H7 (cell line): Measurements from ENCODE around the gene MAPK1. TPM values are rescaled to one million over a fixed set of nuclear protein-coding genes. Genes with fewer than 3 reads are reported as not detected.
A peak's percentile ranks its signal among the peaks of the same experiment; 100 is the strongest.
"Not testable (repeated sequence)": the region's sequence is repeated elsewhere in the genome, so short reads cannot be mapped to it uniquely, and the experiment has no call there.

Experiments
- DNase-seq: peaks from one replicate; pipeline ENCODE4 v3.0.0; 2012
- H3K27me3 ChIP-seq: 2 replicates; pipeline ENCODE4 v1.6.0; 2011; ENCODE audit warnings: mild to moderate bottlenecking, low read length; ENCODE audit not compliant: control insufficient read depth, insufficient read depth
- H3K36me3 ChIP-seq: replicated peaks from 2 replicates; pipeline ENCODE4 v1.5.1; 2011; ENCODE audit warnings: low read length; ENCODE audit not compliant: control insufficient read depth, insufficient read depth
- H3K4me3 ChIP-seq: 2 replicates; pipeline ENCODE4 v1.5.1; 2011; ENCODE audit warnings: low read depth, mild to moderate bottlenecking, control low read depth, low read length, moderate library complexity; ENCODE audit not compliant: insufficient read depth
- total RNA-seq: library from RNA; depleted of rRNA; stranded (reverse); fragments of >200 nt; shearing (Covaris generic); gene quantifications from 2 replicates; pipeline ENCODE4 v1.2.3, GENCODE V29; 2014

The MAPK1 gene
- total RNA-seq, 1 experiment from 2014 or later: 54.5 TPM

DNA sequence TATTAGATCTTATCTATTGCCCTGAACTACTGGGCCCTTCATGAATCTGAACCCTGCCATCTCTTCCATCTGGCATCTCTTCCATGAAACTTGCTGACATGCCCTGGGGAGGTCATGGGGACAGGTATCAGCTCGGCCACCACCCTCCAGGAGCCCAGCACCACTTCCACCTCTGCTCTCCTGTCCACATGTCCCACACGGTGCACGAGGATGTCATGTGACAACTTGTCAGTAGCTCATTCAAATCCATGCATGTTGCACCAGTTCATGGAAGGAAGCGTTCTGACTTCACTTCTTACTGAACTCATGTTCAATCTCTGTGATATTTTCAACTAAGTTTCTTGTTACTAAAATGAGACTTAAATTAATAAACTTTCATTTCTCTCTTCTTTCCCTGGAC is 148.4 kb downstream of the MAPK1 start:
- H3K4me3 ChIP-seq: no peak overlapping the region
- no peaks in the 10 kb centered on the region for H3K36me3 ChIP-seq
- DNase-seq: no peak
- H3K27me3 ChIP-seq: no peaks in the 10 kb centered on the region

DNA sequence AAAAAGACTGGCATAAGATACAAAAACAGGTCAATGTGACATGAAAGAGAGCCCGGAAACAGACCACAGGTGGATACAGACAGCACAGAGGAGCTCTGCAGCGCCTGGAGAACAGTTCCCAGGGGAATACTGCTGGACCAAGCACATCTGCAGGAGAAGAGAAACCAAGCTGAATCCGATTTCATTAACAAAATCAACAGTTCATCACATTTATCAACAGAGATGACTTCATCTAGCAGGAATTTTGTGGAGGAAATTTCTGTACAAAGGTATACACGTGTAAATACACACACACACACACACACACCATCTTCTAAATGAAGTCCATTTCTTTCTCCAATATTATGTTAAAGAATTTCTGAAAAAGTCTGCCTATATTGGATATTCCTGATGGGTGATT is 148.9 kb downstream of the MAPK1 start:
- H3K4me3 ChIP-seq: no peak overlapping the region
- no peaks in the 10 kb centered on the region for H3K36me3 ChIP-seq
- no peak for DNase-seq

DNA sequence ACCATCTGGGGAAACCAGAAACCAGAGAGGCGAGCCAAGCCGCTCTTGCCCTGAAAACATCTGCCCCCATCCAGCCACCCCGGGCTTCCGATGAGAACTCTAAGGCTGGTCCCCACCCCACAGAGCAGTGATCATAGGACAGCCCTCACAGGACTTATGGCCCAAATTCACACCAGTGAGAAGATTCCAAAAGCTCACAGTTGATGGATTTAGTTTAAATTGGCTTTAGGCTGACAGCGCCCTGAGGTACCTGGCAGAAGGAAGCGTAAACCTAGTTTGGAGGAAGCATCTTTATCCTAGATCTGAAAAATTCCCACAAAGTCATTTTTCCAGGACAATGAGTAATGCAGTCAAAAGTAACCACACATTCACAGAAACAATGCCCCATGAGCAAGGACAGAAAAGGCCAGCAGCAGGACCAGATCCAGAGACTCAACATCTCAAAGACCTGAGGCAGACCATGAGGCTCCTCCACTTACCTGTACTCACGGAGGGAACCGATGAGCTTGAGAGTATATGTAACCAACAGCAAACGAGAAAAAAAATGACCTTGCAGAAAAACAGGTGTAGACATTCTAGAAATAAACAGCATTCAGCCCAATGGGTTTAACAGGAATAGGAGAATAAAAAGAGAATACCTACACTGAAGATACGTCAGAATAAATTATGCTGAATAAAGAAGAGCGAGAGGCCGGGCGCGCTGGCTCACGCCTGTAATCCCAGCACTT is 150.9 kb downstream of the MAPK1 start:
- H3K4me3 ChIP-seq, DNase-seq, H3K27me3 ChIP-seq, H3K36me3 ChIP-seq: not testable (repeated sequence)

More for the DNA sequence above, 148.9 kb downstream of the MAPK1 start:
- no peaks in the 10 kb centered on the region for H3K27me3 ChIP-seq

DNA sequence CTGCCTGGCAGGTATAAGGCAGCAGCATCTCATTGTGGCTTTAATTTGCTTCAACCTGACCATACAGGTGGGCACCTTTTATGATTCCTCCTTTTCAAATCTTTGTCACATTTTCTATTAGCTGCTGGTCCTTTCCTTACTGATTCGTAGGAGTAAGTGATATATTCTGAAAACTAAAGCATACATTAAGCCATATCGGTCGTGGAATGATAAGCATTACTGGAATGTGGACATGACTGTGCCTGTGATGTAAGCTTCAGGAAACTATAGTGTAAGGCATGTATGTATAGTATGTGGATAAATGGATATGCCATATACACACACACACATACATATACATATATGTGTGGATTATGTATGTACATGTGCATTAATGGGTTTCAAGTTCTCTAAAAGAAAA is 152.7 kb downstream of the MAPK1 start:
- no peak for DNase-seq
- H3K27me3 ChIP-seq: no peaks in the 10 kb centered on the region
- peaks cover 2% of the 10 kb centered on the region; the same call in 1 of the 2 replicates for H3K36me3 ChIP-seq
- H3K4me3 ChIP-seq: no peak overlapping the region

DNA sequence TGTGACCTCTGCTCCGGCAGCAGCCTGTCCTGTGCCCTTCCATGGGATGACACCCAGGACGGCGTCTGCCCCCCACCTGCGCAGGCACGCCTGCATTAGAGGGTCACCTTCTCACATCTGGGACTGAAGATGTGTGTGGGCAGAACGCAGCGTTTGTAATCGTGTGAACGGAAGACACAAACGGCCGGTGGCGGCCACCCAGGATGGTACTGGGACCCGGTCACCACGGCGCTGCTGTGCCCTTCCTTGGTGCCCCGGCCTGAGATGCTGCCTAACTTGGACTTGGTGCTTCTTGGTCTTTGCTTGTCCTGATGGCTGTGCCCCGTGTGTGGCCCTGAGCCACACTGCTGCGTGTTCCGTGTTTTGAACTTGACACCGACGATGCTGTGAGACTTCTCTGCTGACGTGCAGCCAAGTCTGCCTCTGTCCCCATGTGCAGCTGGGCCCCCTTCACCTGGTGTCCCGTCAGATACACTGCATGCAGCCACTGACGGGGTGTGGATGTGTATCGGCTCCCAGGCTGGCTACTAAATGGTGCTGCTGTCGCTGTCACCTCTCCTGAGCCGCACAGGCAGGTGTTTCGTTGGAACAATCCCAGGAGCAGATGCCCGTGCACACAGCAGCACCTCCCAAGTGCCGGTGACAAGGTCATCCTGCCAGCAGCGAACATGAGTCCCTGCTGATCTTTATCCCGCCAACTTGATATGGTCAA is 153.2 kb downstream of the MAPK1 start:
- DNase-seq: no peak
- Histone ChIP-seq H3K36me3 (peaks cover 3% of the 10 kb centered on the region; the same call in 1 of the 2 replicates), H3K4me3 (no peak overlapping the region), H3K27me3 (no peaks in the 10 kb centered on the region)

DNA sequence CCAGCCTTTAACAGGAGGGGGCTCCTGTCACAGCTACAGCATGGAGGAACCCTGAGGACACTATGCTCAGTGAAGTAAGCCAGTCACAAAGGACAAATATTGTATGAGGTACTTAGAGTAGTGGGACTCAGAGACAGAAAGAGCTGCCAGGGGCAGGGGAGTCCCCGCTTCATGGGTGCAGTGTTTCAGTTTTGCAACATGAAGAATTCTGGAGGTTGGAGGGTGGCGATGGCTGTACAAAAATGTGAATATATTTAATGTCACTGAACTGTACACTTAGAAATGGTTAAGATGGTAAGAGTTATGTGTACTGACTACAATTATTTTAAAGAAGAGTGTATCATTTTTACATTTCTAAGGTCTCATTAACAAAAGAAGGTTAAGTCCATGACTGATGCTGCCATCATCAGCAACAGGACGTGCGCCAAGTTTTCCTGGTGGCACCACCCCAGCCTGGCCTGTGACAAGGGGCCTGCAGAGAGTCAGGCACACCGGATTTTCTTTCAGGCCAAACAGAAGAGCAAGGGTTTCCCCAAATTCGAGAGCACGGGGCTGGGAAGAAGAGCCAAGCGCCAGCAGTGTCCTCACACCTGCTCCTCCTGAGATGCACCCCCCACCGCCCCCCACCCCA is 153.9 kb downstream of the MAPK1 start:
- no peak for DNase-seq
- Histone ChIP-seq H3K4me3 (no peak overlapping the region), H3K36me3 (peaks cover 3% of the 10 kb centered on the region), H3K27me3 (no peaks in the 10 kb centered on the region)

DNA sequence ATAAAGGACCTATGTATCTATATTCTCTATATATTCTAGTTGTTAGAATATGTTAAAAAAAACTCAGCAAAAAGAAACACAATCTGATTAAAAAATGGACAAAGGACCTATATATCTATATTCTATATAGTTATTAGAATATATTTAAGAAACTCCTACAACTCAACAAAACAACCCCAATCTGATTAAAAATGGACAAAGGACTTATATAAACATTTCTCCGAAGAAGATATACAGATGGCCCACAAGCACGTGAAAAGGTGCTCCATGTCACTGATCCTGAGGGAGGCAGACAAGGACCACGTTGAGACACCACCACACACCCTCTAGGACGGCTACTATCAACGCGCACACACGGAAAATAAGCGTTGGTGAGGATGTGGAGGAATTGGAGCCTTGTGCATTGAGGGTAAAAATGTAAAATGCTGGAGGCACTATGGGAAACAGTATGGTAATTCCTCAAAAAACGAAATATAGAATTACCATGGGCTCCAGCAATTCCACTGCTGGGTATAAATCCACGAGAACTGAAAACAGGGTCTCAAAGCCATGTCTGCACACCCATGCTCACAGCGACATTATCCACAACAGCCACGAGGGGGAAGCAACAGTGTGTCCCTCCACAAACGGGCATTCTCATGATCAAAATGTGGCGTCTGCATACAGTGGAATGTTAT is 154.6 kb downstream of the MAPK1 start:
- Histone ChIP-seq H3K27me3 (no peaks in the 10 kb centered on the region), H3K36me3 (peaks cover 3% of the 10 kb centered on the region), H3K4me3 (no peak overlapping the region)
- DNase-seq: peak; percentile 88

DNA sequence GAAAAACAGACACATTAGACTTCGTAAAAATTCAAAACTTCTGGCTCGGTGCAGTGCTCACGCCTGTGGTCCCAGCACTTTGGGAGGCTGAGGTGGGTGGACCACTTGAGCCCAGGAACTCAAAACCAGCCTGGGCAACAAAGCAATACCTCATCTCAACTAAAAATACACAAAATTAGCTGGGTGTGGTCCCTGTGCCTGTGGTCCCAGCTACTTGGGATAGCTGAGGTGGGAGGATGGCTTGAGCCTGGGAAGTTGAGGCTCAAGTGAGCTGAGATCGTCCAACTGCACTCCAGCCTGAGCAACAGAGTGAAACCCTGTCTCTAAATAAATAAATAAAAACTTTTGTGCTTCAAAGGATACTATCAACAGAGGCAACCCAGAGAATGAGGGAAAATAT is 155.6 kb downstream of the MAPK1 start:
- H3K27me3 ChIP-seq: no peaks in the 10 kb centered on the region
- H3K4me3 ChIP-seq: no peak overlapping the region
- H3K36me3 ChIP-seq: peaks cover 3% of the 10 kb centered on the region
- no peak for DNase-seq

DNA sequence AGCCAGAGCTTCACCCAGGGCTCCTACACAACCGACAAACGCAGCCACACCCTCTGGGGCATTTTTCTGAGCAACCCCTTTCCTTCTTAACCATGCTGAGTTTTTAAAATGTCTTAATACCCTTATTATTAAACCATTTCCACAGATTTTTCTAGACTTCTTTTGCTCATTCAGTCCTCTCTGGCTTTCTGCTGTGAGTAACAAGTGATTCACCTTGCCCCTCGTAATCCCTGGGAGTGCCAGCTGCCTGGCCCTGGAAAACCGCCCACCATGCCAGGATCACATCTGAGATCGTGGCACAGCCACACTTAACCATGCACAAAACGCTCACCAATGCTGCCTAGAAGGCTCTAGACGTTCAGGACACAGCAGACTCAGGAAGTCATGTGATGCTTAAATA is 157.3 kb downstream of the MAPK1 start:
- Histone ChIP-seq H3K4me3 (no peak overlapping the region), H3K27me3 (no peaks in the 10 kb centered on the region), H3K36me3 (peaks cover 3% of the 10 kb centered on the region)
- no peak for DNase-seq

DNA sequence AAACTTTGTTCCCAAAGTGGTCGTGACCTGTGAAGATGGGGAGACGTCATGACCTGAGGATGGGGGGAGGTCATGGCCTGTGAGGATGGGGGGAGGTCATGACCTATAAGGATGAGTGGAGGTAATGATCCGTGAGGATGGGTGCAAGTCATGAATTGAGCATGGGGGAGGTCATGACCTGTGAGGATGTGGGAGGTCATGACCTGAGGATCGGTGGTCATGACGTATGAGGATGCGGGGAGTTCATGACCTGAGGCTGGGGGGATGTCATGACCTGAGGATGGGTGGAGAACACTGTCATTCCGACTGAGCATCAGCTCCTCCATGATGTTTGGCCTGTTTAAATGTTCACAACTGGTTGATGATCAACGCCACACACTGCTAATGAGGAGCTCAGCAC is 157.8 kb downstream of the MAPK1 start:
- H3K27me3 ChIP-seq: no peaks in the 10 kb centered on the region
- peaks cover 3% of the 10 kb centered on the region for H3K36me3 ChIP-seq
- DNase-seq: no peak
- no peak overlapping the region for H3K4me3 ChIP-seq

DNA sequence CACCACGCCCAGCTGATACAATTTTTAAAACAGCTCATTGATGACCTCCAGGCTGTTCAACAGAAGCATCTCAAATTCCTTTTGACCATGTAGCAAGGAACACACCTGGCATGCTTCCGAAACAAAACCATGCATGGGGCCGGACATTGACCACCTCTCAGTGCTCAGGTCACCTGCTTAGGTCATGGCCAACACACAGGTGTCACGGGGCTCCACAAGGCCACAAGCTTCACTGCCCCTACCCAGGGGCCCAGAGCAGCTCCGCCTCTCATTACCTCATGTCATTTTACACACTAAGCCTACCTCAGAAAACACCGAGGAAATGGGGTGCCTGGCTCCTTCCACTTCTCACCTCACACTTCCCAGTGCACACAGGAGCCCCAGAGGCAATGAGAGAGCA is 158.5 kb downstream of the MAPK1 start:
- peaks cover 3% of the 10 kb centered on the region for H3K36me3 ChIP-seq
- no peaks in the 10 kb centered on the region for H3K27me3 ChIP-seq
- DNase-seq: no peak
- H3K4me3 ChIP-seq: no peak overlapping the region

DNA sequence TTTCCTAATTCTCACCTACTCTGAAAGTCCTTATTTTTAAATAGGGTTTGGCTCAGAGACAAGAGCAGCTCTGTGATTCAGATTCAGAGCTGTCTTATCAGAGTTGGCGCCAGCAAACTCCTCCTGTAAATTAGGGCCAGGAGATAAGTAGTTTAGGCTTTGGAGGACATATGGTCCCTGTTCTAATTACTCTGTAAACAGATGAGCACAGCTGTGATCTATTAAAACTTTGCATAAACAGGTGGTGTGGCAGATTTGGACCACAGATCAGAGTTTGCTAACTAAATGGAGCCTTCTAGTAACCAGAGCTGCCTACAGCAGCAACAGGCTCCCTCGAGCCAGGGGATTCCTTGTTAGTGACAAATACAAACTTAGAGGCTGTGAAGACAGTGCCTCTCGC is 159.8 kb downstream of the MAPK1 start:
- no peak overlapping the region for H3K4me3 ChIP-seq
- DNase-seq: no peak
- H3K27me3 ChIP-seq: no peaks in the 10 kb centered on the region
- peaks cover 3% of the 10 kb centered on the region for H3K36me3 ChIP-seq
